Stimulated activated CD8-positive, alpha-beta memory T cell treated with anti-CD3 and anti-CD28 coated beads, Interleukin-15, amount 100 ng/mL, for 4 hours (primary cell): ENCODE results near the gene DNAH7.

Source experiments
- DNase-seq, 2 donors: peaks; one replicate each; pipeline ENCODE4 v3.0.0-alpha.2; 2020; ENCODE audit warnings: low read depth in 2 of 2

DNAH7 gene

GRCh38 chr2:195808189-195808588 lies 260.4 kb downstream of the DNAH7 start:
- no peak for DNase-seq

GRCh38 chr2:195805283-195805976 lies 263.2 kb downstream of the DNAH7 start:
- no peak for DNase-seq

GRCh38 chr2:195795879-195796278 lies 272.8 kb downstream of the DNAH7 start:
- no peak for DNase-seq

GRCh38 chr2:195793881-195794280 lies 274.8 kb downstream of the DNAH7 start:
- no peak for DNase-seq

GRCh38 chr2:195782156-195782555 lies 286.5 kb downstream of the DNAH7 start:
- DNase-seq = no peak

- no peak for DNase-seq
Observed at GRCh38 chr2:195779491-195779890, 289.1 kb downstream of the DNAH7 start.

GRCh38 chr2:195769975-195770374 lies 298.7 kb downstream of the DNAH7 start:
- DNase-seq = no peak

- no peak for DNase-seq
Observed at GRCh38 chr2:195768431-195768830, 300.2 kb downstream of the DNAH7 start.

GRCh38 chr2:195766691-195767090 lies 301.9 kb downstream of the DNAH7 start:
- DNase-seq = no peak

GRCh38 chr2:195763866-195764265 lies 304.8 kb downstream of the DNAH7 start:
- no peak for DNase-seq

GRCh38 chr2:195759877-195760276 lies 308.8 kb downstream of the DNAH7 start:
- no peak for DNase-seq

- no peak for DNase-seq
Observed at GRCh38 chr2:195758846-195759245, 309.8 kb downstream of the DNAH7 start.

- no peak for DNase-seq
Observed at GRCh38 chr2:195756218-195756942, 312.3 kb downstream of the DNAH7 start.

GRCh38 chr2:195741191-195741590 lies 327.4 kb downstream of the DNAH7 start:
- no peak for DNase-seq

- DNase-seq = no peak
Observed at GRCh38 chr2:195737511-195738325, 330.9 kb downstream of the DNAH7 start.

- no peak for DNase-seq
Observed at GRCh38 chr2:195735347-195735746, 333.3 kb downstream of the DNAH7 start.

GRCh38 chr2:195734931-195735330 lies 333.7 kb downstream of the DNAH7 start:
- no peak for DNase-seq

GRCh38 chr2:195734395-195734794 lies 334.2 kb downstream of the DNAH7 start:
- DNase-seq = no peak

- DNase-seq = no peak
Observed at GRCh38 chr2:195733831-195734230, 334.8 kb downstream of the DNAH7 start.

- no peak for DNase-seq
Observed at GRCh38 chr2:195732574-195732973, 336.1 kb downstream of the DNAH7 start.

- DNase-seq = no peak
Observed at GRCh38 chr2:195730912-195731311, 337.7 kb downstream of the DNAH7 start.

GRCh38 chr2:195727106-195727505 lies 341.5 kb downstream of the DNAH7 start:
- no peak for DNase-seq

GRCh38 chr2:195722075-195722474 lies 346.6 kb downstream of the DNAH7 start:
- no peak for DNase-seq
